CD8-positive, alpha-beta memory T cell (primary cell): ENCODE measurements around the gene FHAD1. TPM values are rescaled to one million over a fixed set of nuclear protein-coding genes. Genes with fewer than 3 reads are reported as not detected.

ENCODE experiments used
- CTCF ChIA-PET: fragments of 350-600 bp; sonication (Branson Sonifier 250); formaldehyde crosslinking; loops from one replicate; lab custom pipeline; 2021; ENCODE audit warnings: antibody characterized with exemption; lab: Charles Lee
- POLR2A ChIA-PET: fragments of 350-600 bp; sonication (Branson Sonifier 250); formaldehyde crosslinking; loops from one replicate; lab custom pipeline; 2021; ENCODE audit warnings: antibody characterized with exemption; lab: Charles Lee
- DNase-seq, 5 donors: peaks; one replicate each; pipeline versions ENCODE4 v3.0.0 to v3.0.0-alpha.2; 2020 to 2022; ENCODE audit warnings: mixed read lengths in 1 of 5
- H3K27ac ChIP-seq: one replicate; pipeline ENCODE4 v1.7.0; 2013; ENCODE audit warnings: low read depth, mild to moderate bottlenecking, low read length, moderate library complexity
- H3K27me3 ChIP-seq: 2 replicates; pipeline ENCODE4 v1.7.0; 2013; ENCODE audit warnings: low read length, mild to moderate bottlenecking; ENCODE audit not compliant: insufficient read depth, poor library complexity, severe bottlenecking
- H3K36me3 ChIP-seq: 2 replicates; pipeline ENCODE4 v1.7.0; 2013; ENCODE audit warnings: mild to moderate bottlenecking, low read length, moderate library complexity; ENCODE audit not compliant: insufficient read depth
- H3K4me1 ChIP-seq: 2 replicates; pipeline ENCODE4 v1.7.0; 2013; ENCODE audit warnings: mild to moderate bottlenecking, low read length, moderate library complexity; ENCODE audit not compliant: insufficient read depth
- H3K4me3 ChIP-seq: 2 replicates; pipeline ENCODE4 v1.7.0; 2013; ENCODE audit warnings: mild to moderate bottlenecking, low read length
- H3K9me3 ChIP-seq: 2 replicates; pipeline ENCODE4 v1.7.0; 2013; ENCODE audit warnings: mild to moderate bottlenecking, low read length
- H3K27ac Mint-ChIP-seq, 8 donors: one replicate each; pipeline ENCODE4 v1.8.0; 2020 to 2021; ENCODE audit warnings: mixed read lengths in 8 of 8, mild to moderate bottlenecking in 6 of 8, inconsistent platforms in 3 of 8, moderate library complexity in 3 of 8
- H3K27me3 Mint-ChIP-seq, 2 donors: one replicate each; pipeline ENCODE4 v1.8.0; 2020 to 2021; ENCODE audit warnings: mixed read lengths in 2 of 2, mild to moderate bottlenecking in 1 of 2, moderate library complexity in 1 of 2
- H3K36me3 Mint-ChIP-seq, 3 donors: one replicate each; pipeline ENCODE4 v1.8.0; 2020 to 2021; ENCODE audit warnings: mixed read lengths in 3 of 3, inconsistent platforms in 1 of 3, mild to moderate bottlenecking in 1 of 3
- H3K4me1 Mint-ChIP-seq, 3 donors: one replicate each; pipeline ENCODE4 v1.8.0; 2020 to 2021; ENCODE audit warnings: mixed read lengths in 3 of 3, inconsistent platforms in 1 of 3, mild to moderate bottlenecking in 1 of 3
- H3K4me3 Mint-ChIP-seq, 7 donors: one replicate each; pipeline ENCODE4 v1.8.0; 2020 to 2021; ENCODE audit warnings: mixed read lengths in 7 of 7, mild to moderate bottlenecking in 6 of 7, moderate library complexity in 4 of 7, inconsistent platforms in 2 of 7
- H3K9me3 Mint-ChIP-seq, 5 donors: one replicate each; pipeline ENCODE4 v1.8.0; 2020 to 2022; ENCODE audit warnings: mixed read lengths in 5 of 5, mild to moderate bottlenecking in 3 of 5, moderate library complexity in 2 of 5, inconsistent platforms in 1 of 5
- polyA plus RNA-seq: library from polyadenylated mRNA; unstranded; fragments of 300-500 nt; fragmentation: Illumina TruSeq; gene quantifications from one replicate; pipeline ENCODE4 v1.2.3, GENCODE V29; 2021
- total RNA-seq, 2 experiments: library from RNA; stranded (reverse); gene quantifications; one replicate each; pipeline ENCODE4 v1.2.3, GENCODE V29; 2021

Gene FHAD1
- total and polyA plus RNA-seq, 3 experiments from 2014 or later: not detected

GRCh38 chr1:15220825-15221431, 26.1 kb upstream of the FHAD1 start:
- H3K27me3 Mint-ChIP-seq: peaks cover 20 to 44% of the 10 kb centered on the region in 2 donors
- POLR2A ChIA-PET: no interaction called here

GRCh38 chr1:15222653-15223303, 24.2 kb upstream of the FHAD1 start:
- H3K4me1 Mint-ChIP-seq: peaks cover 7 to 11% (median 11%) of the 10 kb centered on the region in 3 donors

More at GRCh38 chr1:15220825-15221431, 26.1 kb upstream of the FHAD1 start:
- peaks cover 3% of the 10 kb centered on the region for H3K27me3 ChIP-seq
- no peaks in the 10 kb centered on the region for H3K36me3 ChIP-seq
- H3K36me3 Mint-ChIP-seq: no peaks in the 10 kb centered on the region
- peaks cover 7 to 13% (median 12%) of the 10 kb centered on the region in 3 donors for H3K4me1 Mint-ChIP-seq
- CTCF ChIA-PET: interaction anchor here (1.1 kb wide), 1 partner anchor 10 kb away, joined by 3 read pairs; no protein-coding TSS in a partner anchor
- H3K4me1 ChIP-seq: no peaks in the 10 kb centered on the region
- DNase-seq: no peak
- H3K9me3 ChIP-seq: no peaks in the 10 kb centered on the region
- H3K4me3 ChIP-seq: no peak overlapping the region
- H3K27ac Mint-ChIP-seq: no peak overlapping the region
- H3K4me3 Mint-ChIP-seq: no peak overlapping the region
- H3K27ac ChIP-seq: no peak overlapping the region
- no peaks in the 10 kb centered on the region for H3K9me3 Mint-ChIP-seq

GRCh38 chr1:15224259-15224869, 22.7 kb upstream of the FHAD1 start:
- Histone ChIP-seq H3K27ac (no peak overlapping the region), H3K9me3 (no peaks in the 10 kb centered on the region), H3K4me3 (no peak overlapping the region), H3K27me3 (peaks cover 3% of the 10 kb centered on the region), H3K36me3 (no peaks in the 10 kb centered on the region), H3K4me1 (no peaks in the 10 kb centered on the region)
- H3K4me1 Mint-ChIP-seq: no peaks in the 10 kb centered on the region
- peaks cover 14 to 27% of the 10 kb centered on the region in 2 donors for H3K27me3 Mint-ChIP-seq
- no peak overlapping the region for H3K4me3 Mint-ChIP-seq
- DNase-seq: no peak
- ChIA-PET POLR2A (no interaction called here), CTCF (no interaction called here)
- H3K36me3 Mint-ChIP-seq: no peaks in the 10 kb centered on the region
- H3K27ac Mint-ChIP-seq: no peak overlapping the region
- no peaks in the 10 kb centered on the region for H3K9me3 Mint-ChIP-seq

More at GRCh38 chr1:15222653-15223303, 24.2 kb upstream of the FHAD1 start:
- H3K4me3 ChIP-seq: no peak overlapping the region
- Mint-ChIP-seq H3K27me3 (peaks cover 18 to 37% of the 10 kb centered on the region in 2 donors), H3K27ac (no peak overlapping the region), H3K4me3 (no peak overlapping the region), H3K36me3 (no peaks in the 10 kb centered on the region), H3K9me3 (no peaks in the 10 kb centered on the region)
- POLR2A ChIA-PET: no interaction called here
- no peaks in the 10 kb centered on the region for H3K4me1 ChIP-seq
- CTCF ChIA-PET: no interaction called here
- H3K27ac ChIP-seq: no peak overlapping the region
- H3K9me3 ChIP-seq: no peaks in the 10 kb centered on the region
- no peak for DNase-seq
- H3K36me3 ChIP-seq: no peaks in the 10 kb centered on the region
- peaks cover 3% of the 10 kb centered on the region for H3K27me3 ChIP-seq

GRCh38 chr1:15224974-15225373, 22.0 kb upstream of the FHAD1 start:
- Histone ChIP-seq H3K27ac (no peak overlapping the region), H3K36me3 (no peaks in the 10 kb centered on the region), H3K27me3 (peaks cover 3% of the 10 kb centered on the region), H3K4me3 (no peak overlapping the region), H3K4me1 (no peaks in the 10 kb centered on the region), H3K9me3 (no peaks in the 10 kb centered on the region)
- no peaks in the 10 kb centered on the region for H3K4me1 Mint-ChIP-seq
- no peaks in the 10 kb centered on the region for H3K36me3 Mint-ChIP-seq
- no peaks in the 10 kb centered on the region for H3K9me3 Mint-ChIP-seq
- H3K4me3 Mint-ChIP-seq: no peak overlapping the region
- CTCF ChIA-PET: no interaction called here
- peaks cover 11 to 25% of the 10 kb centered on the region in 2 donors for H3K27me3 Mint-ChIP-seq
- POLR2A ChIA-PET: no interaction called here
- H3K27ac Mint-ChIP-seq: no peak overlapping the region
- no peak for DNase-seq

GRCh38 chr1:15225461-15225860, 21.6 kb upstream of the FHAD1 start:
- Mint-ChIP-seq H3K4me1 (no peaks in the 10 kb centered on the region), H3K27ac (no peak overlapping the region), H3K4me3 (no peak overlapping the region), H3K9me3 (no peaks in the 10 kb centered on the region), H3K36me3 (no peaks in the 10 kb centered on the region), H3K27me3 (peaks cover 11 to 25% of the 10 kb centered on the region in 2 donors)
- DNase-seq: no peak
- ChIA-PET POLR2A (no interaction called here), CTCF (no interaction called here)
- Histone ChIP-seq H3K4me3 (no peak overlapping the region), H3K27ac (no peak overlapping the region), H3K27me3 (peaks cover 3% of the 10 kb centered on the region), H3K4me1 (no peaks in the 10 kb centered on the region), H3K9me3 (no peaks in the 10 kb centered on the region), H3K36me3 (no peaks in the 10 kb centered on the region)

GRCh38 chr1:15226388-15227255, 20.4 kb upstream of the FHAD1 start:
- ChIA-PET POLR2A (no interaction called here), CTCF (no interaction called here)
- Mint-ChIP-seq H3K4me1 (peaks cover 2 to 3% (median 2%) of the 10 kb centered on the region in 3 donors), H3K27ac (no peak overlapping the region), H3K9me3 (no peaks in the 10 kb centered on the region), H3K4me3 (no peak overlapping the region), H3K27me3 (peaks cover 3 to 16% of the 10 kb centered on the region in 2 donors), H3K36me3 (no peaks in the 10 kb centered on the region)
- no peak overlapping the region for H3K4me3 ChIP-seq
- H3K27me3 ChIP-seq: peaks cover 3% of the 10 kb centered on the region
- no peaks in the 10 kb centered on the region for H3K9me3 ChIP-seq
- no peaks in the 10 kb centered on the region for H3K36me3 ChIP-seq
- H3K4me1 ChIP-seq: no peaks in the 10 kb centered on the region
- no peak for DNase-seq
- H3K27ac ChIP-seq: no peak overlapping the region

- CTCF ChIA-PET: no interaction called here
- Histone ChIP-seq H3K4me3 (no peak overlapping the region), H3K9me3 (no peaks in the 10 kb centered on the region), H3K4me1 (no peaks in the 10 kb centered on the region), H3K36me3 (no peaks in the 10 kb centered on the region), H3K27ac (no peak overlapping the region), H3K27me3 (peaks cover 3% of the 10 kb centered on the region)
- H3K4me3 Mint-ChIP-seq: no peak overlapping the region
- POLR2A ChIA-PET: no interaction called here
- H3K27me3 Mint-ChIP-seq: no peaks in the 10 kb centered on the region
- no peak for DNase-seq
- H3K36me3 Mint-ChIP-seq: no peaks in the 10 kb centered on the region
- H3K4me1 Mint-ChIP-seq: peaks cover 3 to 6% (median 5%) of the 10 kb centered on the region in 3 donors
- no peaks in the 10 kb centered on the region for H3K9me3 Mint-ChIP-seq
- no peak overlapping the region for H3K27ac Mint-ChIP-seq
Measured at GRCh38 chr1:15229707-15230131, 17.3 kb upstream of the FHAD1 start.
